ENCODE results near the gene DDX31. TPM values are rescaled to one million over a fixed set of nuclear protein-coding genes. Genes with fewer than 3 reads are reported as not detected.

Gene DDX31
- total RNA-seq, 1 donor from 2014 or later, result 25.8 TPM

DNA sequence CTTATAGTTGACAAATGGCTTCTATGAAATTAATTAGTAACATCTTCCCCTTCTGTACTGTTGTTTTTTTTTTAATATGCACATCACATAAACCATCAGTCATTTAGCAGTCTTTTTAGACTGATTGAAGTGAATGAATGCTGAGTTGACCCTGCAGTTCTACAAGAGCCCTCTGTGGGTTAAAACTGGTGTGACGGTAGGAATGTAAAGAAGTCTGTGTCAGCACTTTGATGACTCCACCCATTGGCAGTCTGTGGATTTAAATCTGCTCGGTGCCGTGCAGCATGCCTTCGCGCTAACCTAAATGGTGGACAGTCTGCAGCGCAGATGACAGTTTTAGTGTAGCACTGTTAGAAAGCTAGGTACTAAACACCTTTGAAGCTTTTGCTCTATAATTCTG, 3.6 kb upstream of the DDX31 start:
- no peak for DNase-seq (ENCODE audit: low spot score)

- no peak for DNase-seq (ENCODE audit: low spot score)
These were observed 2.6 kb upstream of the DDX31 start for GRCh38 chr9:132672413-132672690.

GRCh38 chr9:132671620-132672412, 2.0 kb upstream of the DDX31 start:
- DNase-seq (ENCODE audit: low spot score), result no peak

GRCh38 chr9:132670457-132671391, 941 bp upstream of the DDX31 start, which contains the start of gene GTF3C4:
GTF3C4 (plus strand) TSS chr9:132670464; CDS start chr9:132670599, 135 bp downstream.
- peak; percentile 53 for DNase-seq (ENCODE audit: low spot score)

GRCh38 chr9:132669319-132669697, 475 bp downstream of the DDX31 start:
- no peak for DNase-seq (ENCODE audit: low spot score)

GRCh38 chr9:132663851-132664250, 5.9 kb downstream of the DDX31 start:
- DNase-seq (ENCODE audit: low spot score), result no peak

DNA sequence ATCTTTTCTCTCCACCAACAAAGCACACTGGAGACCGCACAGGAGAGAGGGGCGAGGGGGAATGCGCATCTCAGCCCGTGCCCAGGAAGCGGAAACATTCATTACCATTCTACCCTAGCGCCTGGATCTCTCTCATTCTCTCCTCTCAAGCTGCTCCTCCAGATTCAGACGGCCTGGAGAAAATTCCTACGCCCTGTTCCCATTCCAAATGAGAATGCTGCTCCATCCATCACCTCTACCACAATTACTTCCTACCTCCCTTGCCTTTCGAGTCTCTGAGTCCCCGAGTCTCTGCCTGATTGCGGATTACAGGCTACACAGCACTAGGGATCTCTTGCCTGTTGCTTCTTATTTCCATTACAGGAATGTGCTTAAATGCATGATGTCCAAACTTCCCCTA, 6.7 kb downstream of the DDX31 start:
- no peak for DNase-seq (ENCODE audit: low spot score)

DNA sequence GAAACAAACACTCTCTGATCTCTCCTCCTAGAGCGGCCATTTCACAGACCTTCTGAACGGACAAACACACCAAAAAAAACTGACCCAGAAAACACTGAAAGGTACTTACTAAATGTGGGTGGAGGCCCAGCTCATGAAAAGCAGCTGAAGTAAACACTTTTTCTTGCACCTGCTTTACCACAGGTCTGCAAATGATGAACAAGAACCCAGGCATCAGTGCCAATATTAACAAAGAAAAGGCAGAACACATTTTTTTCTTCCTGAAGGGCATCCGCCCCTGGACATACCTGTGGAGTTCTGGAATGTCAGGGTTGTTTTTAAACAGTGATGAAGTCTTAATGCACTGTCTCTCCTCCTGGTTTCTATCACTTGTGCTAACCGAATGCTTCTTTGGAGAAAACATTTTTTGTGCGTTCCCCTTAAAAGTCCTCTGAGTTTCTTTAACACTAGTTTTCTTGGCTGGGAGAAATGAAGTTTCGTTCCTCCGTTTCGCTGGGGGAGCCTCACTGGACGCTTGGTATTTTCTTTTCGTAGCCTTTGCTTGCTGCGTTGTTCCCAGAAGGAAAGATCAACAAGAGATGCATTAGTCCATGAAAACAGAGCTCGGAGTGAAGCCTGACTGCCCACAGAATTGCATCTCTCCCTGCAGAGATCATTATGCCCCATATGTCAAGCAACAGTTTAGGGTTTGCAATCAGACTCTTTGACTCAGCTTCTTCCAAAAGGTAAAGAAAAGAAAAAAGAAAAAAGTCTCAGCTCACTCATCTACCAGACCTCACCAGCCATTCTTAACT, 7.4 kb downstream of the DDX31 start:
- no peak for DNase-seq (ENCODE audit: low spot score)

DNA sequence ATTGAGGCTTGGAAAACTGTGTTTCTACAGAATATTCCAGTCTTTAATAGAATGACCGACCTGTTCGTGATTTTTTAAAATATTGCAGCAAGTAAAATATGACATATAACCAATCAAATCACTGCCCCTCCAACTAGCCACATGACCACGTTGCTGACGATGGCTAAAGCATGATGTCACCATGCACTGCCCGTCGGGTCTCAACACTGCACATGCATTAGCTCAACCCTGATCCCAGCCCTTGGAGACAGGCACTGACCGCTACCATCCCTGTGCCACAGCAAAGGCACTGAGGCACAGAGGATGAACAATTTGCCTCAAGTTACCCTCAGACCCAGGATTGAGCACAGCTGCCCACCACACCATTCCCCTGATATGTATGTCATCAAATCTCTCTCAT, 13.5 kb downstream of the DDX31 start:
- DNase-seq (ENCODE audit: low spot score), result no peak

GRCh38 chr9:132651259-132651658, 18.5 kb downstream of the DDX31 start:
- DNase-seq (ENCODE audit: low spot score), result no peak

DNA sequence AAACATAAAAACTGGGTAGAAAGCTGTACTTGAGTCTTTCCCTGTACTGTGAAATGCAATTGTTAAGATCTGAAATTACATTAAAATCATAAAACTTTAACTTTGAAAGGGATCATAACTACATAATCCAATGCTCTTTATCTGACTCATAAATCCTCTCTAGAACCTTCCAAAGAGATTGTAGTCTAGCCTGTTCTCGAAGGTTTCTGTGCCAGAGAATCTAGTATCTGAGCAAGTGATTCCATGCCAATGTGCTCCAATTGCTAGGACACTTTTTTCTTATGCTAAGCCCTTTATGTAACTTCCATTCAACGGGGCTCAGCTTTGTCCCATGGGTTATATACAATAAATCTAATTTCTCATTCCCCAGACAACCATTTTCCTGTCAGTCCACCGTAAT, 21.1 kb downstream of the DDX31 start:
- DNase-seq (ENCODE audit: low spot score), result no peak

- no peak for DNase-seq (ENCODE audit: low spot score)
These were observed 21.5 kb downstream of the DDX31 start for GRCh38 chr9:132648283-132648682.

- DNase-seq (ENCODE audit: low spot score), result no peak
These were observed 22.0 kb downstream of the DDX31 start for GRCh38 chr9:132647806-132648205.

GRCh38 chr9:132647355-132647754, 22.4 kb downstream of the DDX31 start:
- no peak for DNase-seq (ENCODE audit: low spot score)

DNA sequence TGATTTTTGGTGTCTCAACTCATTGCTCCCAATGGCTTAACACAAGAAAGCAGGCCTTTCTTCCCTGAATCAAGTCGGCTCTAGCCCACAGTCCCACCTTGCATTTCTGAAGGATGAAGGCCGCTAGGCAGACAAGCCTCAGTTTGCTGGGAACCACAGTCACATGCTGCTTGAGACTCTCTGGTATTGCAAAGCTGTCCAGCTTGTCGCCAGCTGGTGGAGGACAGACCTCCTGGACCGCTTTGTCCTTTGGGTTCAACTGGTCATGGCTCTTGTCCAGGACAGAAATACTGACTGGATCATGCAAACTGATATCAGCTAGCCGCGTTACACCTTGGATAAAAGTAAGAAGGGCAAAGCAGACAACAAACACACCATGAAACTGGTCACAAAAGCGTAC, 23.1 kb downstream of the DDX31 start:
- no peak for DNase-seq (ENCODE audit: low spot score)

- DNase-seq (ENCODE audit: low spot score), result no peak
These were observed 24.1 kb downstream of the DDX31 start for GRCh38 chr9:132645711-132646110.

GRCh38 chr9:132645306-132645705, 24.5 kb downstream of the DDX31 start:
- DNase-seq (ENCODE audit: low spot score), result no peak

- DNase-seq (ENCODE audit: low spot score), result no peak
These were observed 25.5 kb downstream of the DDX31 start for GRCh38 chr9:132644251-132644650.

DNA sequence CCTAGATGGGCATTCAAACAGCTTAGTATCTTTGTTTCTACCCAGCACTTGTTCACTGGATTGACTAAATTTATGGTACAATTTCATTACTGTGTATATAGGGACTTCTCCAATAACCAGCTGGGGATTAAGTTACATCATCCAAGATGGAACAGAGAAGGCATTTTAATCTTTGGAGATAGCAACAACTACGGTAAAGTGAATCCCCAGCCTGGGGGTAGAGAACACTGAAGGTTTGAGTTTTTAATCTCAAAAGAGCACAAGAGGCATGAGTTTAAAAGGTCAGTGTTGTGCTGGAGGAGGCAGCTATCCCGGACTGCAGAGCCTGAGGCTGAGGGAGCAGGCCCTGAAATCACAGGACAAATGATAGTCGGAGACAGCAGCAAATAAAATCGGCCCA, 28.6 kb downstream of the DDX31 start:
- no peak for DNase-seq (ENCODE audit: low spot score)

DNA sequence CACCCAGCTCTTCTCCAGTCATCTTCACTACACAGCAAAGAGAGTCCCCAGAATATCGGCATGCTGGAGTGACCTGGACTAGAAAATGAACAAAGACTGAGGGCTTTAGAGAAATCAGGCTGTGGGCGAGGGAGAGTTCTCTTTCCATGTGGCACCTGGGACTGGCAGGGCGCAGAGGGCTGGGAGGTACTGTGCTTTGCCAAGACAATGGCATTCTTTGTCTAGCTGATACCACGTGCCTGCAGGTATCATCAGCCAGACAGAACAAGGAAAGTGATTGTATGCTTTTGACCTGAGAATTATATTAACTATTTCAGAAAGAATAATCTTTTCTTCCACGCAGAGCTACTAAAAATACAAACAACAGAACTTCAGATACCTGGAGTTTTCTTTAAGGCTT, 30.5 kb downstream of the DDX31 start:
- DNase-seq (ENCODE audit: low spot score), result no peak

GRCh38 chr9:132638240-132638639, 31.5 kb downstream of the DDX31 start:
- DNase-seq (ENCODE audit: low spot score), result no peak

DNA sequence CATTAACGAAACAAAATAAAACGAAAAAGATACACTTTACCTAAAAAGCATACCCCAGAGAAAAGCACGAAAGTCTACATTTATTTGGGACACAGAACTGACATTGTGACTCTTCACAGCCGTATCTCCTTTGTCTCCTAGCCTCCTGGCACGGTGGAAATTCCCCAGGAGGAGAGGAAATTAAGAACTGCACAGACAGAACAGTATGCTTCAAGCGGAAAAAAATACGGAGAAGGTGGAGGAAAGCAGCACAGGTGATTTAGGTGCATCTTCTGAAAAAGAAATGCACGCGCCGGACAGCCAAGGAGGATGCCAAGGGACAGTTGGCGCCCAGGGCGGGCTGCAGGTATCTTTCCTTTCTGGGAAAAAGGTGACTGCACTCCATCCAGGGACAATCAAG, 32.0 kb downstream of the DDX31 start:
- no peak for DNase-seq (ENCODE audit: low spot score)
